ENCODE measurements around the gene PLAC8.
"Not testable (repeated sequence)": the region's sequence is repeated elsewhere in the genome, so short reads cannot be mapped to it uniquely, and the experiment has no call there.

Gene PLAC8

DNA sequence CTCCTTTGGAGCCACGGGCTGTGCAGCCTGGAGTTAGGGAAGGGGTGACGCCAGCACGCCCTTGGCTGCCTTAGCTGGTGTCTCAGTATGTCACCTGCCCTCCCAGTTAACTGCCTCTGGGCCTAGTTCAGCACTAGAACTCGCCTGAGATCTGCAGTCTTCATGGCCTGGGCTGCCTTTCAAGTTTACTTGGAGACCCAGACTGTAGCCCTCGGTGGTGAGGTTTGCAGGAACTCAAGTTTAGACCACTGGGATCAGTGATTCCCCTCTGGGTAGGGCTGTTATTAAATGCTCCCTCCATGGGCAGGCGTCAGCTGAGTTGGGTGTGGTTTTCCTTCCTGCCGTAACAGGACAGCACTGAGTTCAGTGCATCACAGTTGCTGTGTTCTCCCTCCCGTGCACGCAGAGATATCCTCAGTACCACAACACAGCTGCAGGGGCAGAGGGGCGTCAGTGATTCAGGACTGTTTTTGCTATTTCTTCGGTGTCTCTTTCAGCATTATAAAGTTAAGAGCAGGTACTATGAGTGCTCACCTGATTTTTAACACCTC lies 30.5 kb downstream of the PLAC8 start:
- no peak overlapping the region for H3K4me3 ChIP-seq (ENCODE audit: low read depth, low read length)
- no peak overlapping the region for H3K9ac ChIP-seq (ENCODE audit: low read depth, low read length)
- no peaks in the 10 kb centered on the region for H3K9me3 ChIP-seq (ENCODE audit: control insufficient read depth, insufficient read depth, low read length)
- no peaks in the 10 kb centered on the region for H3K27me3 ChIP-seq (ENCODE audit: control insufficient read depth, insufficient read depth, low read length)
- H3K36me3 ChIP-seq (ENCODE audit: control insufficient read depth, insufficient read depth, low read length), result no peaks in the 10 kb centered on the region
- no peaks in the 10 kb centered on the region for H3K4me1 ChIP-seq (ENCODE audit: control insufficient read depth, insufficient read depth, low read length)

DNA sequence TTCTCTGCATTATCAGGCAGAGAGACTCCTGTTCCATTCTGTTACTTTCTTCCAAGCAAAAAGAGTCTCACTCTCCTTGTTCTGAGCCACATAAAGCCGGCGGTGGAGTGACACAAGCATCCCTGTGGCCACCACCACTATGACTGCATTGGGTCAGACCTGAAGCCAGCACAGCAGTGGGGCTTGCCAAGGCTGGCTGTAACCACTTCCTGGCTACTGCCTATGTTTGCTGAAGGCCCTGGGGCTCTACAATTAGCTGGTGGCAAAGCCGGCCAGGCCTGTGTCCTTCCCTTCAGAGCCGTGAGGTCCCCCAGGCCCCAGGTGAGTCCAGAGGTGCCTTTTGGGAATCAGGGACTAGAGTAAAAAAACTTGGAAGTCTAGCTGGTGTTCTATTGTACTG lies 31.8 kb downstream of the PLAC8 start:
- Histone ChIP-seq H3K9me3 (ENCODE audit: control insufficient read depth, insufficient read depth, low read length) (no peaks in the 10 kb centered on the region), H3K4me3 (ENCODE audit: low read depth, low read length) (no peak overlapping the region), H3K27me3 (ENCODE audit: control insufficient read depth, insufficient read depth, low read length) (no peaks in the 10 kb centered on the region), H3K36me3 (ENCODE audit: control insufficient read depth, insufficient read depth, low read length) (no peaks in the 10 kb centered on the region), H3K4me1 (ENCODE audit: control insufficient read depth, insufficient read depth, low read length) (no peaks in the 10 kb centered on the region), H3K9ac (ENCODE audit: low read depth, low read length) (no peak overlapping the region)

DNA sequence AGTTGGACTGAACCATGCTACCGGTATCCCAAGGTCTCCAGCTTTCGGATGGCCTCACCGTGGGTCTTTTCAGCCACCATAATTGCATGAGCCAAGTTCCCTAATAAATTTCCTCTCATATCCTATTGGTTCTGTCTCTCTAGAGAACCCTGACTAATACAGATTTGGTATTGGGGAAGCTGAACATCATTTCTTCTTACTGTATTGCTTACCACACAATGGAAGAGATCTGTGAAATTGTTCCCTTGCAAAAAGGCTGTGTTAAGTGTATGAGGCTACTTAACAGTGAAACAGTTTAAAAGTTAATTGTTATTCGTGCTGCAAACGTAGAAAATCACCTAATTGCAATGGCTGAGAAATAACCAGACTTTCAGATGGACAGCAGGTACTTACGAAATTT lies 34.0 kb downstream of the PLAC8 start:
- H3K4me1 ChIP-seq (ENCODE audit: control insufficient read depth, insufficient read depth, low read length), result no peaks in the 10 kb centered on the region
- H3K9me3 ChIP-seq (ENCODE audit: control insufficient read depth, insufficient read depth, low read length), result no peaks in the 10 kb centered on the region
- no peaks in the 10 kb centered on the region for H3K36me3 ChIP-seq (ENCODE audit: control insufficient read depth, insufficient read depth, low read length)
- no peaks in the 10 kb centered on the region for H3K27me3 ChIP-seq (ENCODE audit: control insufficient read depth, insufficient read depth, low read length)
- H3K4me3 ChIP-seq (ENCODE audit: low read depth, low read length), result no peak overlapping the region
- H3K9ac ChIP-seq (ENCODE audit: low read depth, low read length), result no peak overlapping the region

DNA sequence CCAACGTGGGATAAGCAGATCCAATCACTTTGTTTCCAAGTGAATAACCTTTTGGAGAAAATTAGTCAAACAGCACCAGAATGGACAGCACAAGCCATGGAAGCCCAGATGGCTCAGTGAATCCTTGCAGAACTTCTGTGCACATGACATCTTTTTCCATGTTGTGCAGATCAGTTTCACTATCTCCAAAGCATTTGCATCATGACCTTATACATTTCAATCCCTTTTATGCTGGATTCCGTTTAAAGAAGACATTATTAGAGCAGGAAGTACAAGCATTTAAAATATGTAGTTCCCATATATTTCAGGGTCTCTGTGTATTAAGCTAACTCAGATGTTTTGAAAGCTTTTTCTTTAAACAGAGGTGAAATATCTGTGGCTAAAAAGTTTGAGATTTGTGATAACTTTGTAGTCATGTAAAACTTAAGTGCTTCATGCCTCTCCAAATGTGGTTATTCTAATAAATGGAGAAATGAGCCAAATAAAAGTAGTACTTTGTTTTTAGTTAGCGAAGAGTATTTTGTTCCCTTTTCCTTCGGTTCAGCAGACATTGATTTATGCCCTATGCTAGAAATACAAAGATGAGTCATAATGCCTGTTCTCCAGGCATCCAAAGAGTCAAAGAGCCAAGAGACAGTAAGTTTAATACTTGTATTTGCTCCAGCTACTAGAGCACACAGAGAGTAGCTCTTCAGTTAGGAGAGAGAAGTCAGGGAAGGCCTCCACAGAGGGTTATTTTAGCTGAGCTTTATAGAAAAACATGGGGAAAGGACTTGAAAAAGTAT lies 39.0 kb downstream of the PLAC8 start:
- no peaks in the 10 kb centered on the region for H3K27me3 ChIP-seq (ENCODE audit: control insufficient read depth, insufficient read depth, low read length)
- H3K4me3 ChIP-seq (ENCODE audit: low read depth, low read length), result no peak overlapping the region
- no peaks in the 10 kb centered on the region for H3K9me3 ChIP-seq (ENCODE audit: control insufficient read depth, insufficient read depth, low read length)
- H3K9ac ChIP-seq (ENCODE audit: low read depth, low read length), result no peak overlapping the region
- H3K36me3 ChIP-seq (ENCODE audit: control insufficient read depth, insufficient read depth, low read length), result peaks cover 4% of the 10 kb centered on the region
- H3K4me1 ChIP-seq (ENCODE audit: control insufficient read depth, insufficient read depth, low read length), result no peaks in the 10 kb centered on the region

DNA sequence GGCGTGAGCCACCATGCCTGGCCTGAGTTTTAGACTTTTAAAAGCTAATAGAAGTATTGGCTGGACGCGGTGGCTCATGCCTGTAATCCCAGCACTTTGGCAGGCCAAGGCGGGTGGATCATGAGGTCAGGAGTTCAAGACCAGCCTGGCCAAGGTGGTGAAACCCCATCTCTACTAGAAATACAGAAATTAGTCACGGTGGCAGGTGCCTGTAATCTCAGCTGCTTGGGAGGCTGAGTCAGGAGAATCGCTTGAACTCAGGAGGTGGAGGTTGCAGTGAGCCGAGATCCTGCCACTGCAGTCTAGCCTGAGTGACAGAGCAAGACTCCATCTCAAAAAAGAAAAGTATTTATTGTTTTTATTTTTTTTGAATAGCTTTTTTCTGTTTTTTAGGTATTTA lies 39.7 kb downstream of the PLAC8 start:
- H3K9ac ChIP-seq (ENCODE audit: low read depth, low read length); H3K4me1 ChIP-seq (ENCODE audit: control insufficient read depth, insufficient read depth, low read length); H3K4me3 ChIP-seq (ENCODE audit: low read depth, low read length); H3K27me3 ChIP-seq (ENCODE audit: control insufficient read depth, insufficient read depth, low read length); H3K36me3 ChIP-seq (ENCODE audit: control insufficient read depth, insufficient read depth, low read length); H3K9me3 ChIP-seq (ENCODE audit: control insufficient read depth, insufficient read depth, low read length): not testable (repeated sequence)

DNA sequence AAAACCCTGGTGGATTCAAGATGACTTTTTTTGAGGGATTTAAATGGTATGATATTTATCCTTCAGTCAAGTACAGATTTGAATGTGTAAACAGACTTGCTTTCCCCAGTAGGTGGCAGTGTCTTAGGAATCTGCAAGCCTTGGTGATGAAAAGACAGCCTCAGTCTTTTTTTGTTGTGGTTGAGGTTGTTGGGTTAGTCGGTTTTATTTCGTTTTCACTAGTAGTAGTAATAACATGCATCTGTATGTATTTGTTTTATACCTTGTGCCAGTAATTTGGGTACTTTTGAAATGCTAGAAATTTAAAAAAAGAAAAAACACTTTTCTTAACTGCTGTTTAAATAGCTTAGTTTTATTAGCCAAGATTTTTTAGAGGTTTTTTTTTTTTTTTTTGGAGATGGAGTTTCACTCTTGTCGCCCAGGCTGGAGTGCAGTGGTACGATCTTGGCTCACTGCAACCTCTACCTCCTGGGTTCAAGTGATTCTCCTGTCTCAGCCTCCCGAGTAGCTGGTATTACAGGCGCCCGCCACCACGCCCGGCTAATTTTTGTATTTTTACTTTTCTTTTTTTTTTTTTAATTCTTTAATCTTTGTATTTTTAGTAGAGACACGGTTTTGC lies 40.3 kb downstream of the PLAC8 start:
- no peak overlapping the region for H3K4me3 ChIP-seq (ENCODE audit: low read depth, low read length)
- H3K4me1 ChIP-seq (ENCODE audit: control insufficient read depth, insufficient read depth, low read length), result no peaks in the 10 kb centered on the region
- H3K9me3 ChIP-seq (ENCODE audit: control insufficient read depth, insufficient read depth, low read length), result no peaks in the 10 kb centered on the region
- peaks cover 4% of the 10 kb centered on the region for H3K36me3 ChIP-seq (ENCODE audit: control insufficient read depth, insufficient read depth, low read length)
- H3K9ac ChIP-seq (ENCODE audit: low read depth, low read length), result no peak overlapping the region
- no peaks in the 10 kb centered on the region for H3K27me3 ChIP-seq (ENCODE audit: control insufficient read depth, insufficient read depth, low read length)

DNA sequence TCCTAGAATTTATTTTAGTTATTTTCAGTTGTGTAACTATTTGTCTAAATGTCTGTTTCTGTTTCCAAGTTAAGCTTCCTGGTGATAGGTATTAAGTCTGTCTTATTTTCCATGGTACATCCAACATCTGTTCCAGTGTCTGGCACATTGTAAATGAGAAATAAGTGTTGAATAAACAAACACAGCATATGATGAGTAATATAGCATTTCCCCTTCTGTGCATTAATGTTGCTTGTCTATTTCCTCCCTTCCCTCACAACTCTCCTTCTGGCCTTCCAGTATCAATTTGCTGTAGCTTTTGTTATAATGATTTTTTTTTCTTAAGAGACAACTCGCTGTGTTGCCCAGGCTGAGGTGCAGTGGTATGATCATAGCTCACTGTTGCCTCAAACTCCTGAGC lies 43.4 kb downstream of the PLAC8 start:
- Histone ChIP-seq H3K4me3 (ENCODE audit: low read depth, low read length) (no peak overlapping the region), H3K27me3 (ENCODE audit: control insufficient read depth, insufficient read depth, low read length) (no peaks in the 10 kb centered on the region), H3K9ac (ENCODE audit: low read depth, low read length) (no peak overlapping the region), H3K9me3 (ENCODE audit: control insufficient read depth, insufficient read depth, low read length) (no peaks in the 10 kb centered on the region), H3K4me1 (ENCODE audit: control insufficient read depth, insufficient read depth, low read length) (no peaks in the 10 kb centered on the region), H3K36me3 (ENCODE audit: control insufficient read depth, insufficient read depth, low read length) (peaks cover 6% of the 10 kb centered on the region)

DNA sequence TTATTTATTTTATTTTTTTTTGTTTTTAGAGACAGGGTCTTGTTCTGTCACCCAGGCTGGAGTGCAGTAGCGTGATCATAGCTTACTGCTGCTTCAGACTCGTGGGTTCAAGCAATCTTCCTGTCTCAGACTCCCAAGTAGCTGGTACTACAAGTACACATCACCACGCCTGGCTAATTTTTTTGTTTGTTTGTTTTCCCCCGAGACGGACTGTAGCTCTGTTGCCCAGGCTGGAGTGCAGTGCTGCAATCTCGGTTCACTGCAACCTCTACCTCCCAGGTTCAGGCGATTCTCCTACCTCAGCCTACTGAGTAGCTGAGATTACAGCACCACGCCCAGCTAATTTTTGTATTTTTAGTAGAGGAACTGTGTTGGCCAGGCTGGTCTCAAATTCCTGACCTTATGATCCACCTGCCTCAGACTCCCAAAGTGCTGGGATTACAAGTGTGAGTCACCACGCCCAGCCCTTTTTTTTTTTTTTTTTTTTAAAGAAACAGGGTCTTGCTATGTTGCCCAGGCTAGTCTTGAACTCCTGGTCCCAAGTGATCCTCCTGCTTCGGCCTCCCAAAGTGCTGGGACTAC lies 47.4 kb downstream of the PLAC8 start:
- no peaks in the 10 kb centered on the region for H3K9me3 ChIP-seq (ENCODE audit: control insufficient read depth, insufficient read depth, low read length)
- no peak overlapping the region for H3K9ac ChIP-seq (ENCODE audit: low read depth, low read length)
- no peaks in the 10 kb centered on the region for H3K27me3 ChIP-seq (ENCODE audit: control insufficient read depth, insufficient read depth, low read length)
- peaks cover 2% of the 10 kb centered on the region for H3K36me3 ChIP-seq (ENCODE audit: control insufficient read depth, insufficient read depth, low read length)
- H3K4me3 ChIP-seq (ENCODE audit: low read depth, low read length), result no peak overlapping the region
- H3K4me1 ChIP-seq (ENCODE audit: control insufficient read depth, insufficient read depth, low read length), result no peaks in the 10 kb centered on the region

DNA sequence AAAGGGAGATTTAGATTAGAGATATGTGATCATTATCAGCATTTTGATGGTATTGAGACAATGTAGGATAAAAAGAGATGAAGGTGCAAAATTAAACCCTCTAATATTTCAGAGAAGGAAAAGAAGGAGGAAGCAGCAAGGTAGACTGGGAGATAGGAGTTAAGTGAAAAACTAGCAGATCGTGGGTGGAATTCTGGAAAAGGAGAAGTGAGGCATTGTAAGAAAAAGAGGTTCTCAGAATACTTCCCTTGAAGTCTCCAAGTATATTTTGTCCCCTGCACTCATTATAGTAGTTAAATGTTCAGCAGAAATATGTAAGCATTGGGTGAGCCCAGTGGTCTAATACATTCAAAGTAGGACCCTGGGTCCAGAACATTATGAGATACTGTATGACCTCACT lies 49.3 kb downstream of the PLAC8 start:
- no peak overlapping the region for H3K9ac ChIP-seq (ENCODE audit: low read depth, low read length)
- peaks cover 2% of the 10 kb centered on the region for H3K36me3 ChIP-seq (ENCODE audit: control insufficient read depth, insufficient read depth, low read length)
- H3K27me3 ChIP-seq (ENCODE audit: control insufficient read depth, insufficient read depth, low read length), result no peaks in the 10 kb centered on the region
- no peak overlapping the region for H3K4me3 ChIP-seq (ENCODE audit: low read depth, low read length)
- H3K4me1 ChIP-seq (ENCODE audit: control insufficient read depth, insufficient read depth, low read length), result no peaks in the 10 kb centered on the region
- H3K9me3 ChIP-seq (ENCODE audit: control insufficient read depth, insufficient read depth, low read length), result no peaks in the 10 kb centered on the region

DNA sequence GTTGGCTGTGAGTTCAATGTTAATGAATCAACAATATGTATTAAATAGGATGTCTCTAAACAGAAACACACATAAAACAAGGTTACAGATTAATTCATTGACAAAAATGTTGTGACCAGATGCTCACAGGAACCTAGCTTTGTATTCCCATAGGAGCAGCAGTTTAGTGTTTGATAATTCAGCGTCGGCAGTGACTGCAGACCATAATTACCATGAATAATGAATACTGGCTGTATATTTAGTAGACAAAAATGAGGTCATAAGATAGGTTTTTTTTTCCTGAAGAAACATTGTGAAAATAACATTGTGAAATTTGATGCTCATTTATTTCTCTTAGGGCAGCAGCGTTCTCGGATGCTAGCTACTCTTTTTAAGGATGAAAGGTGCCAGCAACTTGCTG lies 51.8 kb downstream of the PLAC8 start:
- Histone ChIP-seq H3K9ac (ENCODE audit: low read depth, low read length) (no peak overlapping the region), H3K9me3 (ENCODE audit: control insufficient read depth, insufficient read depth, low read length) (no peaks in the 10 kb centered on the region), H3K27me3 (ENCODE audit: control insufficient read depth, insufficient read depth, low read length) (no peaks in the 10 kb centered on the region), H3K4me3 (ENCODE audit: low read depth, low read length) (no peak overlapping the region), H3K36me3 (ENCODE audit: control insufficient read depth, insufficient read depth, low read length) (no peaks in the 10 kb centered on the region), H3K4me1 (ENCODE audit: control insufficient read depth, insufficient read depth, low read length) (no peaks in the 10 kb centered on the region)

DNA sequence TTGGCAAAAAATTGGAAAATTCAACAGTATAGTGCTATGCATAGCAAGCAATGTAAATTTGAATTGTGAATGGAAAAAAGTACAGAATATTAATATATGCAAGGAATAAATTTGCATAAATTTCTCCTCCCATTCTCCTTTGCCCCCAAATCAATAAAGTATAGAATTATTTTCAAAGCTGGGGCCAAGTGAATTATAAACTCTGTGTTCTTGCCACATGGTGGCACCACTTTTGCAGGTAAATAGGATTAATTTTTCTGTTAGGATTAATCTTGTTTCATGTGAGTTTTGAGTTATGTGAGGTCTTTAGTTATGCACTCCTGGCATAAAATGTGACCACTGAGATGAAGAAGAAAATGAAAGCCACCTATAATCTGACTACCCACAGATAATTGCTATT lies 59.6 kb downstream of the PLAC8 start:
- H3K36me3 ChIP-seq (ENCODE audit: control insufficient read depth, insufficient read depth, low read length), result peaks cover 6% of the 10 kb centered on the region

DNA sequence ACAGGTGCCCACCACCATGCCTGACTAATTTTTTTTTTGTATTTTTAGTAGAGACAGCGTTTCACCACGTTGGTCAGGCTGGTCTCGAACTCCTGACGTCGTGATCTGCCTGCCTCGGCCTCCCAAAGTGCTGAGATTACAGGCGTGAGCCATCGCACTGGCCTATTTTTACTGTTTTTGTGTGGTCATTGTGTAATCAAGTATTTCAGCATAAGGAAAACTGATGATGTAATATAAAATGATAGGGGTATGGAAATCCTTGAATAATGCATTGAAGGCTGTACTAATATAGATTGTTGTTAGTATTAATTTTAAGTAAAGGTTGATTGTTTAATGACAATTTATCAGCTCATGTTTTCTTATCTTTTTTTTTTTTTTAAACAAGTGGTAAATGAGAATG lies 65.7 kb downstream of the PLAC8 start:
- not testable (repeated sequence) for H3K36me3 ChIP-seq (ENCODE audit: control insufficient read depth, insufficient read depth, low read length); H3K9ac ChIP-seq (ENCODE audit: low read depth, low read length); H3K4me1 ChIP-seq (ENCODE audit: control insufficient read depth, insufficient read depth, low read length); H3K27me3 ChIP-seq (ENCODE audit: control insufficient read depth, insufficient read depth, low read length); H3K4me3 ChIP-seq (ENCODE audit: low read depth, low read length); H3K9me3 ChIP-seq (ENCODE audit: control insufficient read depth, insufficient read depth, low read length)

More for the DNA sequence above, 59.6 kb downstream of the PLAC8 start:
- H3K9me3 ChIP-seq (ENCODE audit: control insufficient read depth, insufficient read depth, low read length), result no peaks in the 10 kb centered on the region
- H3K4me1 ChIP-seq (ENCODE audit: control insufficient read depth, insufficient read depth, low read length), result no peaks in the 10 kb centered on the region
- no peaks in the 10 kb centered on the region for H3K27me3 ChIP-seq (ENCODE audit: control insufficient read depth, insufficient read depth, low read length)
- no peak overlapping the region for H3K9ac ChIP-seq (ENCODE audit: low read depth, low read length)
- H3K4me3 ChIP-seq (ENCODE audit: low read depth, low read length), result no peak overlapping the region
